ENCODE results near the gene TBC1D14. TPM values are rescaled to one million over a fixed set of nuclear protein-coding genes. Genes with fewer than 3 reads are reported as not detected.

Gene TBC1D14
- total RNA-seq, 1 experiment from 2014 or later = 44.3 TPM

DNA sequence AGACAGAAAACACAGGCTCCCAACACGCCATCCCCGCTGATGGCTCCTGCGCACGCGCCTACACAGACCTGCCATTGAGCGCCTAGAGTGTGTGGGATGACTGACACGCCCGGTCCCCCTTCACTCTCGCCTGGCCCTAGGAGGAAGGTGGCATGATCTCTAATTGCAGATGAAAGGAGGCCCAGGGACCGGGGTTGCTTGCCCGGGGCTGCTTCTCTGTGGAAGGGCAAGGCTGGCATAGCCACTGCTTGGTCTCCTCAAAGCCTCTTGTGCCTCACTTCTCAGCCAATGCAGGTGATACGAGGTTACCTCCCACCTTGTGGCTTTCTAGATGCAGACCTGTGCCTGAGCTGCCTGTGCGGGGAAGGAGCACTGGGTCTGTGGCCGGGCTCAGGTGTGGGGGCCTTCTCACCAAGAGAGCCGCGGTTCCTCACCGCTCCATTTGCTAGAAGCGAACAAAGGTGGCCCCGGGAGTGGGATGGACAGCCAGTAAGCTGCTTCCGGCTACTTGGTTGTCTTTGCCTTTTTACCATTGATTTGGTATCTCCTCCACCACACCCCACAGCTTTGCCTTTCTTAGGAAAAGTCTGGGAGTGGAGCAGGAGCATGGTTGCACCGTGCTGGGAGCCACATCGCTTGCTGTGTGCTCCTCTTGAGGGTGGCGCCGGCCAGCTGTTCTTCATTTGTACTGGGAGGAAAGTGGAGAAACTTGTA is 47.0 kb downstream of the TBC1D14 start:
- Histone ChIP-seq H3K27me3 (replicated peaks; ENCODE audit: insufficient read depth, low read depth, low read length, poor library complexity) (no peaks in the 10 kb centered on the region), H3K4me1 (ENCODE audit: insufficient read depth, low read length, poor library complexity, severe bottlenecking) (peaks cover 12% of the 10 kb centered on the region), H3K9me3 (ENCODE audit: low read depth, low read length, poor library complexity, severe bottlenecking) (no peaks in the 10 kb centered on the region), H3K27ac (ENCODE audit: low read depth, low read length, poor library complexity, severe bottlenecking) (no peak overlapping the region), H3K36me3 (ENCODE audit: insufficient read depth, low read length, poor library complexity, severe bottlenecking) (no peaks in the 10 kb centered on the region), H3K4me3 (ENCODE audit: low read depth, low read length, poor library complexity, severe bottlenecking) (no peak overlapping the region)
- DNase-seq (ENCODE audit: low spot score) = no peak
- POLR2A ChIA-PET (ENCODE audit: low non-redundant PET) = no interaction called here
- intact Hi-C loops (cut with micrococcal nuclease; ENCODE audit: unreplicated experiment) = no loop called here
- CTCF ChIA-PET = no interaction called here
- TF ChIP-seq, protein P1, sequence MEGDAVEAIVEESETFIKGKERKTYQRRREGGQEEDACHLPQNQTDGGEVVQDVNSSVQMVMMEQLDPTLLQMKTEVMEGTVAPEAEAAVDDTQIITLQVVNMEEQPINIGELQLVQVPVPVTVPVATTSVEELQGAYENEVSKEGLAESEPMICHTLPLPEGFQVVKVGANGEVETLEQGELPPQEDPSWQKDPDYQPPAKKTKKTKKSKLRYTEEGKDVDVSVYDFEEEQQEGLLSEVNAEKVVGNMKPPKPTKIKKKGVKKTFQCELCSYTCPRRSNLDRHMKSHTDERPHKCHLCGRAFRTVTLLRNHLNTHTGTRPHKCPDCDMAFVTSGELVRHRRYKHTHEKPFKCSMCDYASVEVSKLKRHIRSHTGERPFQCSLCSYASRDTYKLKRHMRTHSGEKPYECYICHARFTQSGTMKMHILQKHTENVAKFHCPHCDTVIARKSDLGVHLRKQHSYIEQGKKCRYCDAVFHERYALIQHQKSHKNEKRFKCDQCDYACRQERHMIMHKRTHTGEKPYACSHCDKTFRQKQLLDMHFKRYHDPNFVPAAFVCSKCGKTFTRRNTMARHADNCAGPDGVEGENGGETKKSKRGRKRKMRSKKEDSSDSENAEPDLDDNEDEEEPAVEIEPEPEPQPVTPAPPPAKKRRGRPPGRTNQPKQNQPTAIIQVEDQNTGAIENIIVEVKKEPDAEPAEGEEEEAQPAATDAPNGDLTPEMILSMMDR (conservative IDR thresholded peaks at IDR 0.05; ENCODE audit: low read depth, low read length) = no peak
- TF ChIP-seq EZH2 (IDR thresholded peaks at IDR 0.05; ENCODE audit: borderline replicate concordance, low read depth, low read length, poor library complexity, severe bottlenecking) = no peak
- no TSS peak for BruUV-seq (replicated peaks)

DNA sequence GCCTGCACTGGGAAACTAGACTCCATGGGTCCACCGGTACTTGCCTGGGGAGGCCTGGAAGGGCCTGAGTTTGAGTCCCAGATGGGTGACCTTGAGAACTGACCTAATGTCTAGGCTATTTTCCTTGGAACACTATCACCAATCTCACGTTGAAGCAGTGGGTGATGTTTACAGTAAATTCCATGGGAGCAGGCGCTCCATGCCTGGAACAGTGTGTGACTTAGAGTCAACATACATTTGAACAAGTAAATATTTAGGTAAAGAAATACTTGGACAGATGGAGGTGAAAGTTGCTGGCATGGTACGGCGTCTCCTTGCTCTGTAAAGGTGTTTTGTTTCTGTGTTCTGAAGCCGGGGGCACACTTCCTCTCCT is 47.5 kb downstream of the TBC1D14 start:
- Histone ChIP-seq H3K9me3 (ENCODE audit: low read depth, low read length, poor library complexity, severe bottlenecking) (no peaks in the 10 kb centered on the region), H3K27ac (ENCODE audit: low read depth, low read length, poor library complexity, severe bottlenecking) (no peak overlapping the region), H3K36me3 (ENCODE audit: insufficient read depth, low read length, poor library complexity, severe bottlenecking) (no peaks in the 10 kb centered on the region), H3K27me3 (replicated peaks; ENCODE audit: insufficient read depth, low read depth, low read length, poor library complexity) (no peaks in the 10 kb centered on the region), H3K4me1 (ENCODE audit: insufficient read depth, low read length, poor library complexity, severe bottlenecking) (peaks cover 12% of the 10 kb centered on the region), H3K4me3 (ENCODE audit: low read depth, low read length, poor library complexity, severe bottlenecking) (no peak overlapping the region)
- intact Hi-C loops (cut with micrococcal nuclease; ENCODE audit: unreplicated experiment) = no loop called here
- ChIA-PET CTCF (no interaction called here), POLR2A (ENCODE audit: low non-redundant PET) (no interaction called here)
- TF ChIP-seq, protein P1 (conservative IDR thresholded peaks at IDR 0.05; ENCODE audit: low read depth, low read length) = no peak
- TF ChIP-seq EZH2 (IDR thresholded peaks at IDR 0.05; ENCODE audit: borderline replicate concordance, low read depth, low read length, poor library complexity, severe bottlenecking) = no peak
- DNase-seq (ENCODE audit: low spot score) = no peak
- BruUV-seq (replicated peaks) = no TSS peak

- H3K36me3 ChIP-seq (ENCODE audit: insufficient read depth, low read length, poor library complexity, severe bottlenecking) = no peaks in the 10 kb centered on the region
- peaks cover 12% of the 10 kb centered on the region for H3K4me1 ChIP-seq (ENCODE audit: insufficient read depth, low read length, poor library complexity, severe bottlenecking)
- no peak for TF ChIP-seq EZH2 (IDR thresholded peaks at IDR 0.05; ENCODE audit: borderline replicate concordance, low read depth, low read length, poor library complexity, severe bottlenecking)
- TF ChIP-seq, protein P1 (conservative IDR thresholded peaks at IDR 0.05; ENCODE audit: low read depth, low read length) = no peak
- H3K27me3 ChIP-seq (replicated peaks; ENCODE audit: insufficient read depth, low read depth, low read length, poor library complexity) = no peaks in the 10 kb centered on the region
- ChIA-PET POLR2A (ENCODE audit: low non-redundant PET) (no interaction called here), CTCF (no interaction called here)
- H3K9me3 ChIP-seq (ENCODE audit: low read depth, low read length, poor library complexity, severe bottlenecking) = no peaks in the 10 kb centered on the region
- BruUV-seq (replicated peaks) = no TSS peak
- H3K4me3 ChIP-seq (ENCODE audit: low read depth, low read length, poor library complexity, severe bottlenecking) = no peak overlapping the region
- DNase-seq (ENCODE audit: low spot score) = no peak
- no peak overlapping the region for H3K27ac ChIP-seq (ENCODE audit: low read depth, low read length, poor library complexity, severe bottlenecking)
- intact Hi-C loops (cut with micrococcal nuclease; ENCODE audit: unreplicated experiment) = no loop called here
These were observed 48.4 kb downstream of the TBC1D14 start for GRCh38 chr4:6957994-6958393.
